GM06990 (cell line): ENCODE data around the gene KIF26B.

ENCODE experiments used
- DNase-seq: peaks from one replicate; pipeline ENCODE4 v3.0.0-alpha.2; 2011; ENCODE audit not compliant: insufficient read length; ENCODE audit errors: extremely low read depth
- H3K27me3 ChIP-seq: replicated peaks from 2 replicates; pipeline ENCODE4 v1.6.0; 2011; ENCODE audit warnings: low read length; ENCODE audit not compliant: control insufficient read depth, insufficient read depth
- H3K36me3 ChIP-seq: 2 replicates; pipeline ENCODE4 v1.5.1; 2011; ENCODE audit warnings: low read length; ENCODE audit not compliant: control insufficient read depth, insufficient read depth
- H3K4me3 ChIP-seq: replicated peaks from 2 replicates; pipeline ENCODE4 v1.5.1; 2011; ENCODE audit warnings: low read depth, mild to moderate bottlenecking, control low read depth, low read length
- TF ChIP-seq, protein P1 (sequence below): IDR thresholded peaks from 2 replicates; pipeline ENCODE4 v1.5.1; 2011; ENCODE audit warnings: low read length, control low read depth, mild to moderate bottlenecking, inconsistent platforms; ENCODE audit not compliant: insufficient read depth, poor library complexity, severe bottlenecking

Gene KIF26B

DNA sequence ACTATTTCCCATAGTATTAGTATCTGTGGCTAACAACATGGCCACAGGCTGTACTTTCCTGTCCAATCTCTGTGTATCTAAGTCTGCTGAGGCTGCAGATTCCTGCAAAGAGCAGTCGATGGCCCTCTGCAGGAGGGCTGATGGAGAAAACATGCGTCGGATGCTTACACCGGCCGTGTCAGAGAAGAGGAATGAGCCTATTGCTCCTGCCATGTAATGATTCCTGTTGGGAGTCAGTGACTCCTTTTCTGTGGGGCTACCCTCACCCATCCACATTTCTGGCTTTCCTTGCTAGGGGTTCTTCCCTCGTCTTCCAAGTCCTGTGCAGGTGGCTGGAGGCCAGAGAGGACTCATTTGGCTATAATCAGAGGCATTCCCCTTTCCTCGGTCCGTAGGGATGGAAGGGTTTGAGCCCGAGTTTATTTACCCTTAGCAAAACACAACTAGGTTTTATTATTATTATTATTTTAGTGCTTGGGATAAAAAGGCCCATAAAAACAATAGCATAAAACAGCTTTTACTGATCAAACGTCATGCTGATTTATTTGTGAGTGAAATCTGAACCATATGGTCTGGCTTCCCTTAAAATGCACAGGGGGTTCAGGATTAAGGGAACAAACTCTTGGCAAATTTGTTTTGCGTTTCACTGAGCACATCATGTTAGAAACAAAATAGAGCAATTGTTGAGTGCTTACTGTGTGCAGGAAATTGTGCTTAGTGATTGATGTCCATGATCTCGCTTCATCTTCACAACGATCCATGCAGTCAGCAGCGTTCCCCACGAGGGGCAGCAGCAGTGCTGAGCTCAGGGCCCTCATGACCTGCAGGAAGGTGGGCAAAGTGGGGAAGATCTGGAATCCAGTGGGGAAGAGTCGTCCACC is 70.8 kb downstream of the KIF26B start:
- H3K4me3 ChIP-seq, result no peak overlapping the region
- H3K27me3 ChIP-seq, result no peaks in the 10 kb centered on the region; the same call in 1 of the 2 replicates
- TF ChIP-seq, protein P1, sequence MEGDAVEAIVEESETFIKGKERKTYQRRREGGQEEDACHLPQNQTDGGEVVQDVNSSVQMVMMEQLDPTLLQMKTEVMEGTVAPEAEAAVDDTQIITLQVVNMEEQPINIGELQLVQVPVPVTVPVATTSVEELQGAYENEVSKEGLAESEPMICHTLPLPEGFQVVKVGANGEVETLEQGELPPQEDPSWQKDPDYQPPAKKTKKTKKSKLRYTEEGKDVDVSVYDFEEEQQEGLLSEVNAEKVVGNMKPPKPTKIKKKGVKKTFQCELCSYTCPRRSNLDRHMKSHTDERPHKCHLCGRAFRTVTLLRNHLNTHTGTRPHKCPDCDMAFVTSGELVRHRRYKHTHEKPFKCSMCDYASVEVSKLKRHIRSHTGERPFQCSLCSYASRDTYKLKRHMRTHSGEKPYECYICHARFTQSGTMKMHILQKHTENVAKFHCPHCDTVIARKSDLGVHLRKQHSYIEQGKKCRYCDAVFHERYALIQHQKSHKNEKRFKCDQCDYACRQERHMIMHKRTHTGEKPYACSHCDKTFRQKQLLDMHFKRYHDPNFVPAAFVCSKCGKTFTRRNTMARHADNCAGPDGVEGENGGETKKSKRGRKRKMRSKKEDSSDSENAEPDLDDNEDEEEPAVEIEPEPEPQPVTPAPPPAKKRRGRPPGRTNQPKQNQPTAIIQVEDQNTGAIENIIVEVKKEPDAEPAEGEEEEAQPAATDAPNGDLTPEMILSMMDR, result no peak
- H3K36me3 ChIP-seq, result no peaks in the 10 kb centered on the region
- no peak for DNase-seq

DNA sequence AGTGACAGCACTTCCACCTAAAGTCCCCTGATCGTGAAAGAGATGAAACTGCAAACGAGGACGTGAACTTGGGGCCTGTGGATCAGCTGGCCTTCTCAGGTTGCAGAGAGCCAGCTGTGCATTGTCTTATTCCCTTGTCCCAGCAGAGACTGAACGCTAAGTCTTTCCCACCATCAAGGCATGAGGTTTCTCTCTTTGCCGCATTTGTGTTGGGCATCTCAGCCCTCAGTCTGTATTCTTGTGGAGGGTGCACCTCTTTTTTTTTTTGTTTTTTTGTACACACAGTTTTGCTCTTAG is 71.4 kb downstream of the KIF26B start:
- DNase-seq, result no peak
- H3K27me3 ChIP-seq, result no peaks in the 10 kb centered on the region; the same call in 1 of the 2 replicates
- no peak overlapping the region for H3K4me3 ChIP-seq
- no peaks in the 10 kb centered on the region for H3K36me3 ChIP-seq
- TF ChIP-seq, protein P1, result no peak

DNA sequence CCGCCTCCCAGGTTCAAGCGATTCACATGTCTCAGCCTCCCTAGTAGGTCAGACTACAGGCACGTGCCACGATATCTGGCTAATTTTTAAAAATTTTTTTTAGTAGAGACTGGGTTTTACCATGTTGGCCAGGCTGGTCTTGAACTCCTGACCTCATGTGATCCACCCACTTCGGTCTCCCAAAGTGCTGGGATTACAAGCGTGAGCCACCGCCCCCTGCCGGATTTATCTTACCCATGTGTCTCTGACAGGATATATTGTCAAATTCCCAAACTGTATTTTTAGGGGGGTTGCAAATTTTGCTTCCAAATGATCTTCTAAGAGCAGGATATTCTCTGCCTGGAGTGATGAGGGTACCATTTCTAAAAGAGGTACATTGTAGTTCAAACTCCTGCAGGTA is 74.3 kb downstream of the KIF26B start:
- TF ChIP-seq, protein P1, result no peak
- Histone ChIP-seq H3K27me3 (no peaks in the 10 kb centered on the region; the same call in 1 of the 2 replicates), H3K4me3 (no peak overlapping the region), H3K36me3 (no peaks in the 10 kb centered on the region)
- DNase-seq, result no peak

DNA sequence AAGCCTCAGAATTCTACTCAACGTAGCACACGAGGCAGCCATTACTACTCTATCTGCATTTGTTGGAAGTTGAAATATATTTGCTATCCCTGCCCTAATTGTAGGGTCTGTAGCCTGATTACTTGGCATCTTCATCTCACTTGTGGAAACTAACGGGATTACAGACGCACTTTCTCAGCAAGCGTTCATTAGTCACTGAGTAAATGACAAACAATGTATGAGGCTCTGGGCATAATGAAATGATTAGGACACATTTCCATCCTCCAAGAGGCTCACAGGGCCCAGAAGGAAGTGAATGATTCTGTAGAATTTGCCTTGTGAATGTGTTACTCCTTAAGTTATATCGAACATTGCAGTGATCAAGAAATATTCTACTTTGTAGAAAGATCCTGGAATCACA is 78.1 kb downstream of the KIF26B start:
- no peak overlapping the region for H3K4me3 ChIP-seq
- no peaks in the 10 kb centered on the region for H3K36me3 ChIP-seq
- TF ChIP-seq, protein P1, result no peak
- no peak for DNase-seq
- no peaks in the 10 kb centered on the region; the same call in 1 of the 2 replicates for H3K27me3 ChIP-seq

DNA sequence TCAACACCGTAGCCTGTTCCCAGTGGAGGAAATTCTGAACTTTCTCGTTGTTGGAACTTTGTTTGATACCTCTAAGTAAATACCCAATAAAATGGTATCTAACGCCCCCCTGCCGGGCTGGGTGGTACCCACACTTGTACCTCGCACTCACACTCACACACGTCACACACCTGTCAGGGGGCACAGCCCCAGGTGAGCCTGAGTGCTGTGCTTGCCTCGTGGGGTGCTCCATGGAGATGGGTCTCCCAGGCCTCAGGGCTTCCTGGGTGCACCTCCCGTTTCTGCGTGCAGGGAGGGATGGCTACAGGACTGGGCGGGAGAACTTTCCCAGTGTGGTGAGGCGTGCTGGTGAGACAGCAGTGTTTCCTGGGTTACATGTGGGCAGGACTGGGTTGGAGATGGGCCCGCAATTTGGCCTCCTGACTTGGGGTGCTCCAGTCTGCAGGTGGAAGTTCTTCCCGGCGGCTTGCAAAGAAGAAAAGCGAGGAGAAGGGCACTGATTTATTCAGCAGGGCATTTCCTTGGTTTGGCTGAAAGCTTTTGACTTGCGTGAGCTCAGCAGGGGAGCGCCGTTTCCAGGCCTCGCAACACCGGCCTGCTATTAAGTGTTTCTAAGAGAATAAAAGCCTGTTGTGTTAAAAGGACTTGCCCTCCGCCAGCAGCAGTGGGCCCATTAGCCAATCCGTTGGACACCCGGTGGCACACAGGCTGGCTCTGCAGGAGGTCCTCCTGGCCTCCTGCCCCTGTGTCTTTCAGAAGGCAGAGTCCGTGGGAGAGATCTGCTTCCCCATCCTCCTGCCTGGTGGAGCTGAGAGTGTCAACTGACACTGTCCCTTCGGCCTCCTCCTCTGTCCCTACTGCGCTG is 79.7 kb downstream of the KIF26B start:
- no peak overlapping the region for H3K4me3 ChIP-seq
- no peak for DNase-seq
- TF ChIP-seq, protein P1, result no peak
- H3K36me3 ChIP-seq, result no peaks in the 10 kb centered on the region
- H3K27me3 ChIP-seq, result no peaks in the 10 kb centered on the region; the same call in 1 of the 2 replicates
